NCI-H510A (cell line): ENCODE results near the gene TEX29.

Experiments used
- DNase-seq: peaks from one replicate; lab custom pipeline; 2025; lab: John Stamatoyannopoulos, UW

Gene TEX29

DNA sequence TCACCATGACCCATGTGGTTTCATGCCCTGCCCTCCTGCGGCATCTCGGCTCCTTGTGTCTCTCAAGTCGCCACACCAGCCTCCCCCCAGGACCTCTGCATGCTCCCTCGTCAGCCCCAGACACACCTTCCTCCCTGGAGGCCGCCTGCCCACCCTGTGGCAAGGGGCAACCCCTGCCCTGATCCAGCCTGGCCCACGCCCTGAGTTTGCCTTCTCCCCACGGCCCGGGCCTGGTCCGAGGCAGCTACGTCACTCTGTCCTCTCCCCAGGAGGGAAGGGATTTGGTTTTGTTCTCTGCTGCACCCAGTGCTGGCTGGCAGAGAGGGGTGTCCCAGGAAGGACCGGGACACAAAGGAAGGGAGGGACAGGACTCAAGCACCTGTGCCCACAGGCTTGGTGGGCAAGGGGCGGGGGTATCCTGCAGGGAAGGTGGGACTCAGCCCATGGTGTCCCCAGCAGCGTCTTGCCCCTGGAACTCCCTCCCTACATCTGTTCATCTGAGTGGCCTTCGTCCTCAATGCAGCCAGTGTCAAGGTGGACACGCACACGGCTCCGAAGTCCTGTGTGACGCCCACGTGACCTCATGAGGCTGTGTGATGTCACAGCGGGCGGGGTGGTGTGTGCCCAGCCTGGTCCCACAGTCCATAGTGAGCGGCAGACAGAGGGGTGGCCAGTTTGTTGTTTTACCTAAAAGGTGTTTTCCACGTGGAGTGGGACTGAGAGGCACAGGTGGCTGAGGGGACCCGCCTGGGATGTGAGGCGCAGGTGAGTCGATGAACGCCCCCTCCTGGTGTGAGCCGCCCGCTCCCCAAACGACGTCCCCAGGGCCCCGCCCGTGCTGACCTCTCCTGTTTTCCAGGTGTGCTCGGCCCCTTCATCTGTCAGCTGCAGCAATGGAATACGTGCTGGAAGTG, at the start of gene TEX29:
Gene TEX29 (plus strand): TSS at position 645 of the 914 bp plus-strand sequence. CDS start 249 bp downstream, at position 894.
- no peak for DNase-seq

DNA sequence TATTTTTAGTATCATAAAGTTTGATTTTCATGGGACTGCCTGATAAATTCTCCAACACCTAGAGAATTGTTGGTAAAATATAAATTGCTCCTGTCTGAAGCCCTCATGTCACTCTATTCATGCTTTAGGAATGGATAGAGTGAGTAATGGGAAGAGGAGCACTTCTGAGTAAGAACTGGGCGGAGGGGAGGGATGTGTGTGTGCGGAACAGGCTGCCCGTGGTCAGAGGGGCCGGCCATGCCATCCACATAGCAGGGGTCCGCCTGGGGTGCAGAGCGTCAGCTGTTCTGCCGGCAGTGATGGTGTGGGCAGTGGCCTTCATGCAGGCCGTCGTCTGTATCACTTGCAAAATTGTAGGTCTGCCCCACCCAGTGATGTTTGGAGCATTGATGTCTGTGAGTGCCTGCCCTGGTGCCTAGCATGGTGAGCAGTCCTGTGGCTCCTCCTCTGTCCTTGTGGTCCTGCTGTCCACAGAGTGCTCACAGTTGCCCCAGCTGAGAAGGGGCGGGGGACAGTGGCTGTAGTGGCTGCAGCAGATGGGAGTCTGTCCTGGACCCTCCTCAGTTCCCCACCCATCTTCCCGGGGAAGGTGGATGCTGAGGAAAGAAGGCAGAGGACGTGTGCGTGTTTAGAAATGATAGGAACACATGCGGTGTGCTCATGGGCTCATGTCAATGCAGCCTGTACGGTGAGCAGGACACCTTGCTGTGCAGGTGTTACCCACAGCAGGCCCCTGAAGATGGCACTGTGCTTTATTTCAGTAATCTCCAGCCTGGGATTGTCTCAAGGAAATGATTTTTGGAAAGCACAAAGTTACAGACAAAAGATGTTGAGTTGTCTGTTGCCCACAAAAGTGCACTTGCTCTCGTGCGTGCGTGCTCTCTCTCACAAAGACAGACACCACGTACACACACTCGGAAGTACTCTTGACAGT, 49.4 kb upstream of the TEX29 start:
- DNase-seq, result no peak

DNA sequence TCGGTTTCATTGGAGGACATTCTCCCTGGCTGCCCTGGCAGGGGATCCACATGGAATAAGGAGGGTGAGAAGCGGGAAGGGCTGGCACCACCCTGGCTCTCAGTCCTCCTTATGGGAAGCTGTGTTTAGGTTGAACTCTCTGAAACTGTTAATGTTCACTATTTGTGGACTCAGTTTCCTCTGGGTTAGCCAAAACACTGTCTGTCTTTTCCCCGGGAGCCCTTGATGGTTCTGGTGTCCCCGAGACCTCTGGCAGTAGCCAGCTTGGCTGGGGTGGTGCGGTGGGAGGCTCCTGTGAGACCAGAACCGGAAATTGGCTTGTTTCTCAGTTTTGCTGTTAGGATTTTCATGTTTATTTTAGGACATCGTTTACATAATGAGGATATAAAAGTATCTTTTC, 48.3 kb upstream of the TEX29 start:
- no peak for DNase-seq

DNA sequence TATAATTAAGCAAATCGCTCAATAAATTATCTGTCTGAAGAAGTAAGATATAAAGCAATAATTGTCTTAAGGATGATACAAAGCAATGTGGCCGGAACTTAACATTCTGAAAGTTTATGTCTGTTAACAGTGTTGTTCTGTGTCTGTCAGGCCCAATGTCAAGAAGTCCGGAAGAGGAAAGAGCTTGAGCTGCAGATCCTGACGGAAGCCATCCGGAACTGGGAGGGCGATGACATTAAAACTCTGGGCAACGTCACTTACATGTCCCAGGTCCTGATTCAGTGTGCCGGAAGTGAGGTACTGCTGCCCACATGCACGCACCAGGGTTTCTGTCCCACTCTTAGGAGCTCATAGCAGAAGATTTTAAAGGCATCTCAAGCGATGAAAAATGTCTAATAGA, 45.1 kb upstream of the TEX29 start:
- no peak for DNase-seq

DNA sequence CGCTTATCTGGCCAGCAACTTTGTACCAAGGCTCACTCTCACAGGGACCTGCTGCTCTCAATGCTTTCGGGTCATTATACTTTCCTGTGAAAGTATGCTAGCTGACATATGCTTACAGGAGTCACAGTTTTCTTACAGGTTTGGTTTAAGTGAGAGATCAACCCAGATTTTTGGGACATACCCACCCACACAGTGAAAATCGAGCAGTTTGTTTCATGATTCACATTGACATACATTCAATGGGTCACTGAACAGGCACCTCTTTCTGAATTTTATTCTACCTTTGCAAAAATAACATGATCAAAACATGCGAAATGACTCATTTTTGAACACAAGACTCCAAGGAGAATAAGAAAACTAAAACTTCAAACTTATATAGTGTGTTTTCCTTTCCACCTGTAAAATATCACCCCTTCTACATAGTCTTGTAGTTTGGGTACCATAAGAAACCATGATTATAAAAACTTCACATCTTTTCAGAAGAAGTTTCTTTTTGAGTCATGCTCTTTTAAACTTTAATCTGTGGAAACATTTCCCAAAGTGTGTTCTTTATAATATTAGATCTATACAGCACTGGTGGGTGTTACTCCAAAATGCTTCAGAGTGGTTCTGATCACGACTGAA, 44.3 kb upstream of the TEX29 start:
- DNase-seq, result no peak

DNA sequence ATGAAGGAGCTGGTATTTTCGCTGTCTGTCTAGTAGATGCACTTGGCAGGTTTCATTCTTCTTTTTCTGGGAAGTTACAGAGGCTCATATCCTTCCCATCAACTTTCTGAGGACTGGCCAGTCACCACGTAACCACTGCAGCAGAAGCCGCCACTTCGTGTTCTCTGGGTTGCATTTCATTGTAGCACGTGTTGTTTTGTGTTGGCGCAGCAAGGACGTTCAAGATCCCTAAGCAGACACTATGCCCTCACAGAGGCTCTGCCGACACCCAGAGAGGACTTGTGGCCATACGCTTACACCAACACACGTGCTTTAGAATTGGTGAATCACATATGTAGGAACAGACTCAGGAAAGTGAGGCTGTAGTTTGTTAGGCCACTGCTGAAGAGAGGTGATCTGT, 42.2 kb upstream of the TEX29 start:
- DNase-seq, result no peak

DNA sequence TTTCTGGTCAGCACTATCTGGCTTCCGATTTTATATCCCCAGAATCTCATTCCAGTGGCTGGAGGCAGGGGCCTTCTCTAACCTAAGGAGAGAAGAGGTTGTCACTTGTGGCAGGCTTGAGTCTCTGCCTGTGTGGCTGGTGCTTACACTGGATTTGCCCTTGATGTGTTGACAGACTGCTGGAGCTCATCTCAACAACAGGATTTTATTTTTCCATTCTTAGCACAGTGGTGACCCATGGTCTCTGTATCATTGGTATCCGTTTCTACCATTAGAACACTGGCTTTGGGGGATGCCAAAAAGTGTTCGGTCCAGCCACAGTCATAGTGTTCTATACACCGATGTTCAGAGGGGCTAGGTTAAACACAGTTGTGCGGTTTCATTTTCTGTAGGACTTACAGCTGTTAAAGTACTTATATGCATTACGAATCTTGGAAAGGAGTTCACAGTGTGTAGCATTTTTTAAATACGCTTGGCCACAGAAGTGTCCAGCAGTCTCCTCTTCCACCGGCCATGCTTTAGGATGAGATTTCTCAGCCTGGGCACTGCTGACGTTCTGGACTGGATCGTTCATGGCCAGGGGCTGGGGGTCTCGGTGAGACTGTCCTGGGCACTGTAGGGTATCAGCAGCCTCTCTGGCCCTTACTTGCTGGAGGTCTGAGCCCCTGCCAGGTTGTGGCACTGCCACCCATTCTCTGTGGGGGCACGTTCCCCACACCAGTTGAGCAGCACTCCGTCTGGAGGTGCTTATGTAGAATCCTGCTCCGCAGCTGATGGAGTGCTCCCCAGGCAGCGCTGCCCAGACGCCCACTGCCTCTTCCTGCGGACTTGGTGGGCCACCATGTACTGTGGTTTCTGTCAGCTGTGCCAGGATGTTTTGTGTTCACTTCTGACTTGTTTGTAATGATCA, 41.4 kb upstream of the TEX29 start:
- no peak for DNase-seq

DNA sequence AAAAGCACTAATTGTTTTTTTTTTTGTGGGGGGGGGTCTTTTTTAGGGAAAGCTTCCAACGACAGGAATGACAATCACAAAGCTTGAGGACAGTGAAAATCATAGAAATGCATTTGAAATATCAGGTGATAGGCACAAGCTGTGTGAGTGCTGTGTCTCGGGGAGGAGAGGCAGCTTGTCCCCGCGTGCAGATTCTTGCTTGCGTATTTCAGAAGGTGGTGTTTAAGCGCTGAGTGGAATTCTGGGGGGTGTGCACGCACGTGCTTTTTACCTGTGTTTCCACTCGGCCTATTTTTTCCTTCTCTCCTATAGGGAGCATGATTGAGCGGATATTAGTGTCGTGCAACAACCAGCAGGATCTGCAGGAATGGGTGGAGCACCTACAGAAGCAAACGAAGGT, 40.2 kb upstream of the TEX29 start:
- DNase-seq, result no peak

DNA sequence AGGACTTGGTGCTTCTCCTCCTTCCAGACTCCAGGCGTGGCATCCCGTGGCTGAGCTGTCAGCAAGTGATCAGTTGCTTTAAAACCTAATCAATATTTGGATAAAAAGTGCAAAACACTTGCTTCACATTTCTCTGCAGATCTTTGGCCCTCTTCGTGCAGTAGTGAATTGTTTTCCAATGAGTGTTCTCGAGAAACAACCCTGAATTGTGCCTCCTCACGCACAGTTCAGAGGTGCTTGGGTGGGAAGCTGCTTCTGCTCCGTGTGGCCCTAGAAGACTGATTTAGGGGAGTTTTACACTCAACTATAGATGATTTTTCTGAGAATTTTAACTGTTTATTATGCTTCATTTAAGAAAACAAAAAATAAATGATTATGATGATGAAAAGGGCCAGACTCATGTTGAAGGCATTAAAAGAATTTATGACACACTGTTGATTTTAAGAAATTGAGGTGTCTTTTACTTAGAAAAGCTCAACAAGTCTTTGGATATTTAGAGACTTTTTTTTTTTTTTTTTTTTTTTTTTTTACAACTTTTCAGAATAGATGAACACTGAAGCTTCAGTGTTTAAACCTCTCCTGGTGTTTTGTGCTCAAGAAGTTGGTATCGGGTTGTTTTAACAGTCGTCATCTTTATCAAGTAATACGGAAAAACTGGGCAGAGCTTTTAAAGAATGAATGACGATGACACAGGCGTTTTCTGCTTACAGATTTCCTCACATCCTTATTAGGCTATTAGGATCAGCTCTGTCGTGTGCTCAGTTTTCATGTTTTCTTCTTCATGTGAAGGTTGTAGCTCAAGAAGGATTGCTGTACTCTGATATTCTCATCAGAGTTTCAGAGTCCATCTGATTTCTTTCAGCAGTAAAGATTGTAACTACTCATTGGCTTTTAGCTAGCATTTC, 39.5 kb upstream of the TEX29 start:
- DNase-seq, result no peak

DNA sequence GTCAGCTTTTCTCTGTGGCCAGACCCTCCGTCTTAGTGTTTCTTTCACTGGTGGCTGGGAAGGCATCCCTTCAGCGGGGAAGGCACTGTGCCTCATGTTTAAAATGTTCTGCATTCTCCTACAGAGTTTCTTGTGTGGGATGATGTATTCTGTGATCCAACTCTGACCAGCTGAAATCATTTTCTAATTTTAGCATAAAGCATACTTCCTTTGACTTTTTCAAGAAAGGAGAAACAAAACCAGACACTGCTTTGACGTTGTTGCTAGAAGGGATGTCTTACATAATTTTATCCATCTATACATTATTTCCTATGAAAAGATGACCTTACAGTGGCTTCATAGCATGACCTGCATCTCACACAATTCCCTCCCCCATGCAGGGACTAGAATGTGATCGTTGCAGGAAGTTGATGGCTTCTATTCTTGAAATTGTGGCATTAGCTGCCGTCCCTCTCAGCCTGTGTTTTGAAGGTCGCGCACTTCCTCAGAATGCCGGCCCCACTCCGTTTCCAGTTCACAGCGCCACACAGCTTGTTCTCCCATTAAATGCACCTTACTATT, 38.6 kb upstream of the TEX29 start:
- no peak for DNase-seq

DNA sequence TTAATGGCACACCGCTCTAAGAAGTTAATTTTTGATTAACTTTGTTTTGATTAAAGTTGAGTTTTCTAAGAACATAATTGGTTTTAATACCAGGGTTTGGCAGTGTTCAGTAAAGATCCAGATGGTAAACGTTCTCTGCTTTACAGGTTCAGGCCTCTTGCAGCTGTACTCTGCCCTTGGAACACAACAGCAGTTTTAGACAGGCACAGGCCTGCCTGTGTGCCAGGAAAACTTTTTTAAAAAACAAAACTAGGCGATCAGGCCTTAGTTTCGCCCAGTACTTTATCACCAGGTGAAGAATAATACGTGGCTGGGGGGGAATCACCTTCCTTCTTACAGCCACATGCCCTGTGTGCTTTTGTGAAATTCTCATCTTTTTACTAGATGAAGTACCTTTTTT, 38.0 kb upstream of the TEX29 start:
- no peak for DNase-seq

DNA sequence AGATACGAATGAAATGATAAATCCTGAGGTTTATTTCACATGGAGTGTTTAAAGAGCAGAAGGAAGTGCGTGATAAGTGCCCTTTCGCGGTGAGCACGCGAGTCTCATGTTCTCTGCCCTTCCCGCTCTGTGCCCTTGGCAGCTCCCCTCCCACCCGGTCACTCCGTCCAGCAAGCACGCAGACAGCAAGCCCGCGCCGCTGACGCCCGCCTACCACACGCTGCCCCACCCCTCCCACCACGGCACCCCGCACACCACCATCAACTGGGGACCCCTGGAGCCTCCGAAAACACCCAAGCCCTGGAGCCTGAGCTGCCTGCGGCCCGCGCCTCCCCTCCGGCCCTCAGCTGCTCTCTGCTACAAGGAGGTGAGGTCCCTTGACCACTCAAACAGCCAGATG, 37.4 kb upstream of the TEX29 start:
- DNase-seq, result no peak

DNA sequence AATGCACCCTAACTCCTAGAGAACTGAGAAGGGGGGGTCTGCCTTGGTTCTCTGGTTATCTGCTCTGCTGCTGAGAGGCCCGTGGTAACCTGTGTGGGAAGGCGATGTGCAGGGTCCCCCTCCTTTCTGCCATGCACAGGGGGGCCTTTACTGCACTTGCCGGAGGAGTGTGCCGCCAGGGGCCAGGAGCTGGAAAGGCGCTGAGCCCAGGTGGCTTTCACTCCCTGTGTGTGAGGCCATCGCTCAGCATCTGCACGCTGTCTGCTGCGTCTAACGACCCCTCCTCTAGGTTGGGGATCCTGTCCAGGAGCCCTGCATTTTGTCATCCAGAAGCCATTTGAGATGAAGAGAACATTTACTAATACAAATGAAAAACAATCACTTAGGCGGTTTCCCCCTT, 37.0 kb upstream of the TEX29 start:
- DNase-seq, result no peak

DNA sequence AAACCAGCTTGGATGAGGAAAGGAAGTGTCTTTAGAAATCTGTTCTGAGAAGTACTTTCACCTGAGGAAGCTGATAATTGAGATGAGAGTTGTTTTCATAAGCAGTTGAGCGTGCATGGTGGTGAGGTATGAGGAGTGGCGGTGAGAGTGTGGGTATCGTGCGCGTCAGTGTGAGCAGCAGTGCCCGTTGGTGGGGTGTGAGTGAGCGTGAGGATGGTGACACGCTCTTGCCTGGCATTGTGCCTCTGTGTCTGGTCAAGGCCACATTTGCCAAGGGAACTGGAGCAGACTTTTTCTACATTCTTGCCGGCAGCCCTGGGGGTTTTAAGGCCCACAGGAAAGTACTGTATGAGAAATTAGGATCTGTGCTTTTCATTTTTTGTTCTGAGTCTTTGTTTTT, 36.5 kb upstream of the TEX29 start:
- DNase-seq, result no peak

DNA sequence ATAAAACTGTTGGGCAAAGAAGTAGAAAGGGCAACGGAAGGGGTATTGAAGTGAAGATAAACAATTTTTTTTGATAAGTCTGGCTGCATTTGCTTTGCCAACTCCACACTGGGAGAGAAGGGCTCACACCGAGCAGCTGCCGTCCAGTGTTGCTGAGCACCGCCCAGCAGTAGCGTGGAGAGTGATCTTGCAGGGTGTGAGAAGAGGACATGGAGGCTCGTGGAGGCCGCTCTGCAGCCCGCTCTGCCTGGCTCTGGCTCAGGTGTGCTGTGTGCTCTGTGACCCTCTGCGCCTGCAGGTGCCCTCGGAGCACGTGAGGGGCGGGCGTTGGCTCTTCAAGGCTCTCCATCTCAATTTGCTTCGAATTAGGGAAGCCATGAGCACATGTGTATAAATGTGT, 35.9 kb upstream of the TEX29 start:
- DNase-seq, result no peak

DNA sequence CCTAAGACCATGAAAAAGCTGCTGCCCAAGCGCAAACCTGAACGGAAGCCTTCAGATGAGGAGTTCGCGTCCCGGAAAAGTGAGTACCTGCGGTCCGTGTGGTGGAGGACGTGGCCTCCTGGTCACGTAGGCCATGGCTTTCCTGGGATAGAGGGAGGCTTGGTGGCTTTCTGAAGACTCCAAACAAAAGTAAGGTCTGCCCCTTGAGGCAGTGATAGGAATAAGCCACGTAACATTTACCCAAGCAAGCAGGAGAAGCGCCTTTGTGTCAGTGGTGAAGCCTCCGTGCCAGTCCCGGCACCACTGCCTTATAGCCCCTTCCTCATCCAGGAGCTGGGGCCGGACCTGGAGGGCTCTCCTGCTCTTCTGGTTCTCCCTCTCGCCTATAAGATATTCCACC, 34.3 kb upstream of the TEX29 start:
- DNase-seq, result no peak

DNA sequence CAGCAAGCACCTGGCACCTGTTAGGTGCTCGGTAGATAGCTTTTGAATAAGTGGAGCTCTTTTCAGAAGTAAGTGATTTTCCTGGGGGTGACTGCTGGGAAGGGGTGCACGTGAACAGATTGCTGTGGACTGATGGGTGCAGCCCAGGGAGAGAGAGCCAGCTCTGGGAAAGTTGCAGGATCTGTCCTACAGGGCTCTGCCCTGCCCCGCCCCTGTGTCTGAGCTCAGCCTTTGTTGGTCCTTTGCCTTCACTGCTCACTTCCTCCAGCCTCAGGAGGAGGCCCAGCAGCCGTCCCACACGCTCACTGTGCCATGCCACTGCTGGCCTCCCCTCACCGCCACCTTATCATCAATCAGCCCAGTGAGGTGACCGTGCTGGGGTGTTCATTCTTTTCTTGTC, 33.7 kb upstream of the TEX29 start:
- DNase-seq, result no peak

DNA sequence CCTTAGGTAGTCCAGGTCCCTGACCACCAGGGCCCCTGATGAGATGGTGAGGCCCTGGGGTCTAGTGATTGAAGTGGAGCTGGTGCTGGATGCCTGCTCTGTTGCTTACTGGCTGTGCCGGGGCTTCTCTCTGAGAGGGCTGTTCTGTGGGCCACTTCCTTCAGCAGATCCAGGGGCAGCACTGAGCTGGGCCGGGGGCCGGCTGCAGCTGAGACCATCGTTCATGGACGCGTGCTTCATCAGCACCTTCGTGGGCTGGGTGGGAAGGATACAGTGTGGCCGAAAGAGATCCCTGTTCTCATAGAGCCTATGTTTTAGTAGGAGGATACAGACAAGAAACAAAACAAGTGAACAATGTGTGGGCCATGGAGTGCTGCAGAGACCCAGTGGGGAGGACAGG, 33.2 kb upstream of the TEX29 start:
- DNase-seq, result no peak

DNA sequence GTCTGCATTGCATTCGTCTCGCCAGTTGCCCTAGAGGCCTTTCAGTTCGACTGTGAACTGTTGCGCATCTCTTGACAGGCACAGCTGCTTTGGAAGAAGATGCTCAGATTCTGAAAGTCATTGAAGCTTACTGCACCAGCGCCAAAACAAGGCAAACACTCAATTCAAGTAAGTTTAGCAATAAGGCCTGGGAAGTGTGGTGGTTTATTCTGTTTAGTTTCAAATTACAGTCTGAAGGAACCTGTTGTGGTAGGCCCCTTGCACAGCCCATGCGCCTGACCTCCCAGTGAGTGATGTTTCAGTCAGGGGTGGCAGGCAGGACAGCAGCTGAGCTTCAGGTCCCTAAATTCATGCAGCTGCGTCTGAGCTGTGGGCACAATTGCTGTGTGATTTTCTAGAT, 32.2 kb upstream of the TEX29 start:
- DNase-seq, result no peak

DNA sequence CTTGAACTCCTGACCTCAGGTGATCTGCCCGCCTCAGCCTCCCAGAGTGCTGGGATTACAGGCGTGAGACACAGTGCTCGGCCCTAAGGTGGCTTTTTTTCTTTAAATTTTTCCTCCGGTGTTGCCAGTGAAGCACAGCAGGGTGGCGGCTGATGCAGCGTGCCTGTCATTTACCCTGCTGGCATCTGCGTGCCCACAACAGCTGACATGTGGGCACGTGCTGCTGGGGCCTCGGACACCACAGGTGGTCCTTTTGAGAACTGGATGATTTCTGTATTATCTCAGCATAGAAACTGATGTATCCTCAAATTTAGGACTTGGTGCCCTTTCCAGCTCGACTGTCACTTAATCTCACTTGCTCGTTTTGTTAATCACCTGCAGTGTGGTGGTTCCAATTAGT, 31.2 kb upstream of the TEX29 start:
- no peak for DNase-seq
